Measurements from ENCODE around the gene AGBL4.

DNA sequence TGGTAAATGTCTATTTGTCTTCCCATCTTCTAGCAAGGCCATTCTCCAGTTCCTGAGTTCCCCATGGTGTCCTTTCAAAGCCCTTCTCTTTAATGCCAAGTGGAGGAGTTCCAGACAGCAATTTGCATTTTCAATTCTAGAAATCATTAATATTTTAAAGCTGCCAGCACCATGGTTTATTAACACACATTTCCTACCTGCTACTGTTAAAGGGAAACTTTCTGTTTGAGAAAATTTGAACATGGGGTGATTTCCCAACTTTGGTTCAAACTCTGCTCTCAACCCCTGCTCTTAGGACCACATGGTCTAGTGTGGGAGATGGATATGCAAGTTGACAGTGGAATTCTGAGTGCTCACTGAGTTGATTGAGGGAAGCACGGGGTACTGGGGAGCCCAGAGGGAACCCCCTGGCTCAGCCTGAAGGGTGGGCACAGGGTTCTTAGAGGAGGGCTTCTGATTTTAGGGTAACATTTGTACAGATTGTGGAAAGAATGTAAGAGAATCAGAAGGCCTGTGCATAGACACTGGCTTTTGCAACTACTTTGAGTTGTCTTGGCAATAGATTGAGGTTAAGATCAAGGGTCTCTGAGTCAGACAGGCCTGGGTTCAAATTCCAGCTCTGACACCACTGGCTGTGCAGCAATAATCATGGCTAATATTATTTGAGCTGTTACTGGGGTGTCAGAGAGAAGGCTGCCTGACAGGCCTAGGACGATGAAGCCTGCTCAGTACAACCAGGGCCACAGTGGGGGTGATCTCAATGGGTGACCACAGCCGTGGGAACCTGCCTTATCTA, 1344.8 kb downstream of the AGBL4 start:
- no peak for TF ChIP-seq POLR2A (IDR thresholded peaks at IDR 0.05)
- TF ChIP-seq, protein P1, sequence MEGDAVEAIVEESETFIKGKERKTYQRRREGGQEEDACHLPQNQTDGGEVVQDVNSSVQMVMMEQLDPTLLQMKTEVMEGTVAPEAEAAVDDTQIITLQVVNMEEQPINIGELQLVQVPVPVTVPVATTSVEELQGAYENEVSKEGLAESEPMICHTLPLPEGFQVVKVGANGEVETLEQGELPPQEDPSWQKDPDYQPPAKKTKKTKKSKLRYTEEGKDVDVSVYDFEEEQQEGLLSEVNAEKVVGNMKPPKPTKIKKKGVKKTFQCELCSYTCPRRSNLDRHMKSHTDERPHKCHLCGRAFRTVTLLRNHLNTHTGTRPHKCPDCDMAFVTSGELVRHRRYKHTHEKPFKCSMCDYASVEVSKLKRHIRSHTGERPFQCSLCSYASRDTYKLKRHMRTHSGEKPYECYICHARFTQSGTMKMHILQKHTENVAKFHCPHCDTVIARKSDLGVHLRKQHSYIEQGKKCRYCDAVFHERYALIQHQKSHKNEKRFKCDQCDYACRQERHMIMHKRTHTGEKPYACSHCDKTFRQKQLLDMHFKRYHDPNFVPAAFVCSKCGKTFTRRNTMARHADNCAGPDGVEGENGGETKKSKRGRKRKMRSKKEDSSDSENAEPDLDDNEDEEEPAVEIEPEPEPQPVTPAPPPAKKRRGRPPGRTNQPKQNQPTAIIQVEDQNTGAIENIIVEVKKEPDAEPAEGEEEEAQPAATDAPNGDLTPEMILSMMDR (IDR thresholded peaks at IDR 0.05) = no peak
